ENCODE data around the gene ADGRV1. TPM values are rescaled to one million over a fixed set of nuclear protein-coding genes. Genes with fewer than 3 reads are reported as not detected.

Gene ADGRV1
- polyA plus RNA-seq, 1 donor from 2014 or later, result 3.7 TPM

DNA sequence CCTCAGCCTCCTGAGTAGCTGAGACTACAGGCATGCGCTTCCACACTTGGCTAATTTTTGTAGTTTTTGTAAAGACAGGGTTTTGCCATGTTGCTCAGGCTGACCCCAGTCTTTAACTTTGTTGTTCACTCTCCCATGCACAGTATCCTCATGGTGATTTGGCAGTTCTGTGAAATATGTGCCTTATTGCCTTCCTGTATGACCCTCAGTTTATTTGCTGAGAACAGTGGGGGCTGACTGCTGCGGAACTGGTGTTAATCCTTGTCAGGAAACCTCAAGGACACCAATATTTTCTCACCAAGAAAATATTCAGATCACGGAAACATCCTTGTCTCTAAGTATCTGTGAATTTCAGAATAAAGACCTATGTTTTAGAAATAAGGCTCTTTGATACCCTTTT is 536.7 kb downstream of the ADGRV1 start:
- Histone ChIP-seq H3K4me3 (ENCODE audit: low read length) (no peak overlapping the region), H3K9ac (ENCODE audit: low read length) (no peak overlapping the region), H3K9me3 (ENCODE audit: low read length) (no peaks in the 10 kb centered on the region), H3K36me3 (ENCODE audit: insufficient read depth, low read length) (no peaks in the 10 kb centered on the region), H3K9me2 (ENCODE audit: insufficient read depth, low read length) (no peaks in the 10 kb centered on the region), H4K20me1 (ENCODE audit: insufficient read depth) (no peaks in the 10 kb centered on the region), H3K4me2 (ENCODE audit: low read length) (no peak overlapping the region), H2AFZ (ENCODE audit: low read depth, low read length) (no peak overlapping the region), H3K79me2 (replicated peaks; ENCODE audit: insufficient read depth, low read length) (no peaks in the 10 kb centered on the region), H3K27ac (ENCODE audit: low read length) (no peak overlapping the region), H3K27me3 (ENCODE audit: insufficient read depth, low read depth, low read length) (no peaks in the 10 kb centered on the region), H3F3A (ENCODE audit: insufficient read depth, low read length, poor library complexity, severe bottlenecking) (no peaks in the 10 kb centered on the region)
- no peak for TF ChIP-seq SMC3 (conservative IDR thresholded peaks at IDR 0.05; ENCODE audit: poor library complexity)
- TF ChIP-seq TAF1 (IDR thresholded peaks at IDR 0.05; ENCODE audit: low read depth), result no peak
- TF ChIP-seq, protein P1, sequence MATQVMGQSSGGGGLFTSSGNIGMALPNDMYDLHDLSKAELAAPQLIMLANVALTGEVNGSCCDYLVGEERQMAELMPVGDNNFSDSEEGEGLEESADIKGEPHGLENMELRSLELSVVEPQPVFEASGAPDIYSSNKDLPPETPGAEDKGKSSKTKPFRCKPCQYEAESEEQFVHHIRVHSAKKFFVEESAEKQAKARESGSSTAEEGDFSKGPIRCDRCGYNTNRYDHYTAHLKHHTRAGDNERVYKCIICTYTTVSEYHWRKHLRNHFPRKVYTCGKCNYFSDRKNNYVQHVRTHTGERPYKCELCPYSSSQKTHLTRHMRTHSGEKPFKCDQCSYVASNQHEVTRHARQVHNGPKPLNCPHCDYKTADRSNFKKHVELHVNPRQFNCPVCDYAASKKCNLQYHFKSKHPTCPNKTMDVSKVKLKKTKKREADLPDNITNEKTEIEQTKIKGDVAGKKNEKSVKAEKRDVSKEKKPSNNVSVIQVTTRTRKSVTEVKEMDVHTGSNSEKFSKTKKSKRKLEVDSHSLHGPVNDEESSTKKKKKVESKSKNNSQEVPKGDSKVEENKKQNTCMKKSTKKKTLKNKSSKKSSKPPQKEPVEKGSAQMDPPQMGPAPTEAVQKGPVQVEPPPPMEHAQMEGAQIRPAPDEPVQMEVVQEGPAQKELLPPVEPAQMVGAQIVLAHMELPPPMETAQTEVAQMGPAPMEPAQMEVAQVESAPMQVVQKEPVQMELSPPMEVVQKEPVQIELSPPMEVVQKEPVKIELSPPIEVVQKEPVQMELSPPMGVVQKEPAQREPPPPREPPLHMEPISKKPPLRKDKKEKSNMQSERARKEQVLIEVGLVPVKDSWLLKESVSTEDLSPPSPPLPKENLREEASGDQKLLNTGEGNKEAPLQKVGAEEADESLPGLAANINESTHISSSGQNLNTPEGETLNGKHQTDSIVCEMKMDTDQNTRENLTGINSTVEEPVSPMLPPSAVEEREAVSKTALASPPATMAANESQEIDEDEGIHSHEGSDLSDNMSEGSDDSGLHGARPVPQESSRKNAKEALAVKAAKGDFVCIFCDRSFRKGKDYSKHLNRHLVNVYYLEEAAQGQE (IDR thresholded peaks at IDR 0.05; ENCODE audit: borderline replicate concordance), result no peak
- TF ChIP-seq MXI1 (conservative IDR thresholded peaks at IDR 0.05; ENCODE audit: poor library complexity, severe bottlenecking), result no peak
- no peak for TF ChIP-seq EP300 (conservative IDR thresholded peaks at IDR 0.05; ENCODE audit: poor library complexity, severe bottlenecking)
- TF ChIP-seq RAD21 (conservative IDR thresholded peaks at IDR 0.05), result no peak
- TF ChIP-seq POLR2AphosphoS5 (IDR thresholded peaks at IDR 0.05), result no peak
- TF ChIP-seq, protein P2, sequence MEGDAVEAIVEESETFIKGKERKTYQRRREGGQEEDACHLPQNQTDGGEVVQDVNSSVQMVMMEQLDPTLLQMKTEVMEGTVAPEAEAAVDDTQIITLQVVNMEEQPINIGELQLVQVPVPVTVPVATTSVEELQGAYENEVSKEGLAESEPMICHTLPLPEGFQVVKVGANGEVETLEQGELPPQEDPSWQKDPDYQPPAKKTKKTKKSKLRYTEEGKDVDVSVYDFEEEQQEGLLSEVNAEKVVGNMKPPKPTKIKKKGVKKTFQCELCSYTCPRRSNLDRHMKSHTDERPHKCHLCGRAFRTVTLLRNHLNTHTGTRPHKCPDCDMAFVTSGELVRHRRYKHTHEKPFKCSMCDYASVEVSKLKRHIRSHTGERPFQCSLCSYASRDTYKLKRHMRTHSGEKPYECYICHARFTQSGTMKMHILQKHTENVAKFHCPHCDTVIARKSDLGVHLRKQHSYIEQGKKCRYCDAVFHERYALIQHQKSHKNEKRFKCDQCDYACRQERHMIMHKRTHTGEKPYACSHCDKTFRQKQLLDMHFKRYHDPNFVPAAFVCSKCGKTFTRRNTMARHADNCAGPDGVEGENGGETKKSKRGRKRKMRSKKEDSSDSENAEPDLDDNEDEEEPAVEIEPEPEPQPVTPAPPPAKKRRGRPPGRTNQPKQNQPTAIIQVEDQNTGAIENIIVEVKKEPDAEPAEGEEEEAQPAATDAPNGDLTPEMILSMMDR (IDR thresholded peaks at IDR 0.05; ENCODE audit: poor library complexity, severe bottlenecking), result no peak
- no peak for TF ChIP-seq EZH2 (IDR thresholded peaks at IDR 0.05; ENCODE audit: borderline replicate concordance, insufficient read depth, low read length, poor library complexity, severe bottlenecking)

DNA sequence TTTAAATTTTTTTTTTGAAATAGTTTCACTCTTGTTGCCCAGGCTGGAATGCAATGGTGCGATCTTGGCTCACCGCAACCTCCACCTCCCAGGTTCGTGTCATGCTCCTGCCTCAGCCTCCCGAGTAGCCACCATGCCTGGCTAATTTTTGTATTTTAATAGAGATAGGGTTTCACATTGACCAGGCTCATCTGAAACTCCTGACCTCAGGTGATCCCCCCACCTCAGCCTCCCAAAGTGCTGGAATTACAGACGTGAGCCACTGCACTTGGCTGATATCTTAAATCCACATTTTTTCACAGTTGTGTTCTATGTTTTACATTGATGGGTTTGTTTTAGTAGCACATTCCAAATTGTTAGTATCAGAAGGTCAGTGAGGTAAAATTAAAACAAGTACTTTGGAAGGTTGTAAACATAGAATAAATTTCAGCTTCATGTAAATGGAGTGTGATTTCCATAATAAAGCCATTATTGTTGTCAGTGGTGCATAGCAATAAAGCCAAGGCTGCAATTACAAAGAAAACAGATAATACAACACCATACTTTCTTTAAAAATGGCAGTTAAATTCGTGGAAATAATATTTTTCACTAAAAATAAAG is 537.3 kb downstream of the ADGRV1 start:
- TF ChIP-seq RAD21 (conservative IDR thresholded peaks at IDR 0.05) (no peak), MXI1 (conservative IDR thresholded peaks at IDR 0.05; ENCODE audit: poor library complexity, severe bottlenecking) (no peak), TAF1 (IDR thresholded peaks at IDR 0.05; ENCODE audit: low read depth) (no peak)
- Histone ChIP-seq H4K20me1 (ENCODE audit: insufficient read depth) (no peaks in the 10 kb centered on the region), H3K4me2 (ENCODE audit: low read length) (no peak overlapping the region), H3K27me3 (ENCODE audit: insufficient read depth, low read depth, low read length) (no peaks in the 10 kb centered on the region), H3K79me2 (replicated peaks; ENCODE audit: insufficient read depth, low read length) (no peaks in the 10 kb centered on the region), H3K9me3 (ENCODE audit: low read length) (no peaks in the 10 kb centered on the region), H3K9ac (ENCODE audit: low read length) (no peak overlapping the region), H3K9me2 (ENCODE audit: insufficient read depth, low read length) (no peaks in the 10 kb centered on the region), H3K36me3 (ENCODE audit: insufficient read depth, low read length) (no peaks in the 10 kb centered on the region), H3F3A (ENCODE audit: insufficient read depth, low read length, poor library complexity, severe bottlenecking) (no peaks in the 10 kb centered on the region), H3K4me3 (ENCODE audit: low read length) (no peak overlapping the region), H3K27ac (ENCODE audit: low read length) (no peak overlapping the region), H2AFZ (ENCODE audit: low read depth, low read length) (no peak overlapping the region)

Data from neural cell (in vitro differentiated cells).